ENCODE data around the gene GBF1. TPM values are rescaled to one million over a fixed set of nuclear protein-coding genes. Genes with fewer than 3 reads are reported as not detected.

The GBF1 gene
- total RNA-seq, 4 donors from 2014 or later: 32.0 to 54.7 (median 39.4) TPM

DNA sequence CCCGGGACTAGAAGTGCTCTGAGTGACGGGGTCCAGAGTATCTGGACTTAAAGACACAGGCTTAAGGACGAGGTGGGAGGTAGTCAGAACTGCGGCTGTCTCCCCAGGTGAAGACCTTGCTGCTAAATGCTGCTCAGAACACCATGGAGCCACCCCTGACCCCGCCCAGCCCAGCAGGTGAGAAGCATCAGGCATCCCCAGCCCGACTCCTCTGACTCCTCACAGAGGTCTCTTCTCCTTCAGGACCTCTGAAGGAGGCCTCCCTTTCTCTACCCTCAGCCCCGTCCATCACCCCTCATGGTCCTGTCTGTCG is 156.0 kb downstream of the GBF1 start:
- no peak for ATAC-seq
- TF ChIP-seq EP300 (IDR thresholded peaks at IDR 0.05) (no peak), POLR2A (IDR thresholded peaks at IDR 0.05) (no peak), POLR2AphosphoS5 (IDR thresholded peaks at IDR 0.05) (no peak)
- TF ChIP-seq, protein P1, sequence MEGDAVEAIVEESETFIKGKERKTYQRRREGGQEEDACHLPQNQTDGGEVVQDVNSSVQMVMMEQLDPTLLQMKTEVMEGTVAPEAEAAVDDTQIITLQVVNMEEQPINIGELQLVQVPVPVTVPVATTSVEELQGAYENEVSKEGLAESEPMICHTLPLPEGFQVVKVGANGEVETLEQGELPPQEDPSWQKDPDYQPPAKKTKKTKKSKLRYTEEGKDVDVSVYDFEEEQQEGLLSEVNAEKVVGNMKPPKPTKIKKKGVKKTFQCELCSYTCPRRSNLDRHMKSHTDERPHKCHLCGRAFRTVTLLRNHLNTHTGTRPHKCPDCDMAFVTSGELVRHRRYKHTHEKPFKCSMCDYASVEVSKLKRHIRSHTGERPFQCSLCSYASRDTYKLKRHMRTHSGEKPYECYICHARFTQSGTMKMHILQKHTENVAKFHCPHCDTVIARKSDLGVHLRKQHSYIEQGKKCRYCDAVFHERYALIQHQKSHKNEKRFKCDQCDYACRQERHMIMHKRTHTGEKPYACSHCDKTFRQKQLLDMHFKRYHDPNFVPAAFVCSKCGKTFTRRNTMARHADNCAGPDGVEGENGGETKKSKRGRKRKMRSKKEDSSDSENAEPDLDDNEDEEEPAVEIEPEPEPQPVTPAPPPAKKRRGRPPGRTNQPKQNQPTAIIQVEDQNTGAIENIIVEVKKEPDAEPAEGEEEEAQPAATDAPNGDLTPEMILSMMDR (IDR thresholded peaks at IDR 0.05): no peak
- Histone ChIP-seq H3K27ac (peak overlapping the region in 3 of 4 donors; percentile 52 to 98 (median 96)), H3K4me3 (no peak overlapping the region), H3K9me3 (no peaks in the 10 kb centered on the region), H3K4me1 (peaks cover 0 to 88% (median 21%) of the 10 kb centered on the region in 3 donors), H3K36me3 (peaks cover 0 to 59% of the 10 kb centered on the region in 2 donors), H3K27me3 (no peaks in the 10 kb centered on the region)
- WGBS, 2 donors (ENCODE audit: low coverage in 1 of 2): no CpG with 5 or more reads among the region's 8 CpGs

DNA sequence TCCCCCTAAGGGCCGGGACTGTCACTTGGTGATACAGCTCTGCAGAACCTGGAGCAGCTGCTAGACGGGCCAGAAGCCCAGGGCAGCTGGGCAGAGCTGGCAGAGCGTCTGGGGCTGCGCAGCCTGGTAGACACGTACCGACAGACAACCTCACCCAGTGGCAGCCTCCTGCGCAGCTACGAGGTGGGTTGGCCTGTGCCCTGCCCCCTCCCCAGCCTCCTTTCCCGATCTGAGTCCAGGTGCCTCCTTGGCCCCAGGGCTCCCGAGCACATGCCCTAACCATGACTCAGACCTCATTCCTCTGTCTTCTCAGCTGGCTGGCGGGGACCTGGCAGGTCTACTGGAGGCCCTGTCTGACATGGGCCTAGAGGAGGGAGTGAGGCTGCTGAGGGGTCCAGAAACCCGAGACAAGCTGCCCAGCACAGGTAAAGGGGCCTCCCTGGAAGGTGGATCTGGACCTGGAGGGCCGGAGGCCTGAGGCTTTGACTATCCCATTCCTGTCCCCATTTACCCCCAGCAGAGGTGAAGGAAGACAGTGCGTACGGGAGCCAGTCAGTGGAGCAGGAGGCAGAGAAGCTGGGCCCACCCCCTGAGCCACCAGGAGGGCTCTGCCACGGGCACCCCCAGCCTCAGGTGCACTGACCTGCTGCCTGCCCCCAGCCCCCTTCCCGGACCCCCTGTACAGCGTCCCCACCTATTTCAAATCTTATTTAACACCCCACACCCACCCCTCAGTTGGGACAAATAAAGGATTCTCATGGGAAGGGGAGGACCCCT is 156.6 kb downstream of the GBF1 start:
- H3K4me3 ChIP-seq: no peak overlapping the region
- H3K4me1 ChIP-seq: peaks cover 0 to 84% (median 15%) of the 10 kb centered on the region in 3 donors
- peaks cover 2% of the 10 kb centered on the region for H3K27me3 ChIP-seq
- TF ChIP-seq EP300 (IDR thresholded peaks at IDR 0.05) (no peak), POLR2AphosphoS5 (IDR thresholded peaks at IDR 0.05) (peak; percentile 6)
- H3K27ac ChIP-seq: peak overlapping the region in 3 of 4 donors; percentile 52 to 98 (median 96)
- H3K9me3 ChIP-seq: no peaks in the 10 kb centered on the region
- ATAC-seq: no peak
- WGBS, 2 donors (ENCODE audit: low coverage in 1 of 2): 67% methylated on average over 3 of the region's 18 CpGs; no CpG with 5 or more reads in 1 of the 2 donors
- peaks cover 0 to 56% of the 10 kb centered on the region in 2 donors for H3K36me3 ChIP-seq

DNA sequence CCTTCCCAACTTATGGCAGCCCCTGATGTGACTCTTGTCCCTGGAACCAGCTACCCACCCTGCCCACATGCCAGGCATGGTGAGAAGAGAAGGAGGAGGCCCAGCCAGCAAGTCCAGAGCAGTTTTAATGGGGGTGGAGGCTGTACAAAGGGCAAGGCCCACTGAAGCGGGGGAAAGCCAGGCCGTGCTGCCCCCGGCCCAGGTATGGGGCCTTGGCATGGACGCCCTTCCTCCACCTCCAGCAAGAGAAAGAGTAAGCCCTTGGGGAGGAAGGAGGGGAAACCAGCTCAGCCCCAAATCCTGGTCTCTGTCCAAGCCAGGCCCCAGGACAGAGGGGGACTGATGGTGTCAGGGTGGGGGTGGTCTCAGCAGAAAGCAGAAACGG is 157.2 kb downstream of the GBF1 start:
- H3K4me1 ChIP-seq: peaks cover 0 to 84% (median 13%) of the 10 kb centered on the region in 3 donors
- no peak for ATAC-seq

DNA sequence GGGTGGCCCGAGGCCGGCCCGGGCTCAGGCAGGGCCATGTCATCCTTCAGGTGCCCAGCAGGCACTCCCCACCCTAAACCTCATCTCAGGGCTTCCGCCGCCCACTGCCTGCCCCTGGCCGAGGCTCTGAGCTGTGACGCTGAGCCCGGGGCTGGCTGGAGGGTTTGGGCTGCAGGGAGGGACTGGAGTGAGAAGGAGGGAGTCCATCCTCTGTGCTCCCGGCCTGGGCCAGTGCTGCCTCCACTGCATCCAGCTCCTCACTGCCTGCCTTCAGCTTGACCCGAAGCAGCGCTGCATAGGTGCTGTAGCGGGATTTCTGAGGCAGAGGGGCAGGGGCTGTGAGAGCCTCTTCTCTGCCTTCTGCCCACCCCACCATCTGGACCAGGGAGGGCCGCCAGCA is 157.8 kb downstream of the GBF1 start:
- Histone ChIP-seq H3K27ac (peak overlapping the region in 3 of 4 donors; percentile 52 to 98 (median 96)), H3K27me3 (peaks cover 14% of the 10 kb centered on the region), H3K4me3 (no peak overlapping the region), H3K36me3 (peaks cover 0 to 44% of the 10 kb centered on the region in 2 donors), H3K4me1 (peaks cover 0 to 84% (median 13%) of the 10 kb centered on the region in 3 donors), H3K9me3 (no peaks in the 10 kb centered on the region)
- 40% methylated on average over 1 of the region's 13 CpGs; no CpG with 5 or more reads in 1 of the 2 donors for WGBS, 2 donors (ENCODE audit: low coverage in 1 of 2)
- TF ChIP-seq EP300 (IDR thresholded peaks at IDR 0.05) (no peak), POLR2A (IDR thresholded peaks at IDR 0.05) (no peak), POLR2AphosphoS5 (IDR thresholded peaks at IDR 0.05) (no peak)
- TF ChIP-seq, protein P1 (IDR thresholded peaks at IDR 0.05): no peak
- ATAC-seq: no peak

More for the DNA sequence above, 157.2 kb downstream of the GBF1 start:
- Histone ChIP-seq H3K36me3 (peaks cover 0 to 50% of the 10 kb centered on the region in 2 donors), H3K4me3 (no peak overlapping the region), H3K9me3 (no peaks in the 10 kb centered on the region), H3K27ac (peak overlapping the region in 3 of 4 donors; percentile 52 to 98 (median 96)), H3K27me3 (peaks cover 8% of the 10 kb centered on the region)
- no peak for TF ChIP-seq EP300 (IDR thresholded peaks at IDR 0.05)
- no peak for TF ChIP-seq POLR2A (IDR thresholded peaks at IDR 0.05)
- no peak for TF ChIP-seq POLR2AphosphoS5 (IDR thresholded peaks at IDR 0.05)
- TF ChIP-seq, protein P1 (IDR thresholded peaks at IDR 0.05): no peak
- no CpG with 5 or more reads among the region's 5 CpGs for WGBS, 2 donors (ENCODE audit: low coverage in 1 of 2)

DNA sequence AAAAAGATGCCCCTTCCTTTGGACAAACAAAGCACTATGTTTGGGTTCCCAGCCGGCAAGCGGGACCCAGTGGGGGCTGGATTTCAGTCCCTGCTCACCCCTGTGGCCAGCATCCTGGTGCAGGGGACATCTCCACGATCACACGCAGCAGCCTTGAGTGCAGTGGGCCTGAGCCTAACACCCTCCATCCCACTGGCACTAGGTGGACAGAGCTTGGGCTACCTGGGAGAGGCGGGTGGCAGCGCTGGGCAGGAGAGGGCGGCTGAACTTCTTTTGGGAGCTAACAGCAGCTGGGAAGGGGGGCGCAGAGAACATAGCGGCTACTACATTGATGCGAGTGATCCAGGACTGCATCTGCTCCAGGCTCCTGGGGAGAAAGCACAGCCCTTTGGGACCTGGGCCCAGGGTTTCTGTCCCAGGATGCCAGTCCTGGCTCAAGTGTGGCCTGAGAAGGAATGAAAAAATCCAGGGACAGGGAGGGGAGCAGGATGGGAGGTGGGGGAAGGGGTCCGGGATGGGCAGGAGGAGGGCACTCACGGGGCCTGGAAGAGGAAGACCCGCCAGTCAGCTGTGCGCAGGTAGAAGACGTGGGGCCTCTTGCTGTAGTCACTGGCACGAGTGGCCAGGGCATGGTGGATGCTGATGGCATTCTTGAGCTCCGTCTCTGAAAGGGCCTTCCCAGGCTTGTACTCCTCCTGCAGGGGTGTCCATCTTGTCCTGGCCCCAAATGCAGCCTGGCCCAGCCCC is 159.2 kb downstream of the GBF1 start:
- TF ChIP-seq, protein P1 (IDR thresholded peaks at IDR 0.05): no peak
- TF ChIP-seq EP300 (IDR thresholded peaks at IDR 0.05) (no peak), POLR2A (IDR thresholded peaks at IDR 0.05) (no peak), POLR2AphosphoS5 (IDR thresholded peaks at IDR 0.05) (no peak)
- no peak for ATAC-seq
- H3K9me3 ChIP-seq: no peaks in the 10 kb centered on the region
- H3K27me3 ChIP-seq: peaks cover 29% of the 10 kb centered on the region
- 68 to 75% methylated on average over 7 to 8 of the region's 17 CpGs for WGBS, 2 donors (ENCODE audit: low coverage in 1 of 2)
- peaks cover 0 to 84% (median 9%) of the 10 kb centered on the region in 3 donors for H3K4me1 ChIP-seq
- H3K4me3 ChIP-seq: no peak overlapping the region
- H3K27ac ChIP-seq: peak overlapping the region in 3 of 4 donors; percentile 80 to 96 (median 95)
- peaks cover 0 to 38% of the 10 kb centered on the region in 2 donors for H3K36me3 ChIP-seq

All from gastroesophageal sphincter (tissue), 4 donors.